ENCODE measurements around the gene OSBPL2. TPM values are rescaled to one million over a fixed set of nuclear protein-coding genes. Genes with fewer than 3 reads are reported as not detected.
A peak's percentile ranks its signal among the peaks of the same experiment; 100 is the strongest.

OSBPL2 gene
- total and polyA plus RNA-seq, 10 donors = 9.2 to 81.7 (median 48.4) TPM

DNA sequence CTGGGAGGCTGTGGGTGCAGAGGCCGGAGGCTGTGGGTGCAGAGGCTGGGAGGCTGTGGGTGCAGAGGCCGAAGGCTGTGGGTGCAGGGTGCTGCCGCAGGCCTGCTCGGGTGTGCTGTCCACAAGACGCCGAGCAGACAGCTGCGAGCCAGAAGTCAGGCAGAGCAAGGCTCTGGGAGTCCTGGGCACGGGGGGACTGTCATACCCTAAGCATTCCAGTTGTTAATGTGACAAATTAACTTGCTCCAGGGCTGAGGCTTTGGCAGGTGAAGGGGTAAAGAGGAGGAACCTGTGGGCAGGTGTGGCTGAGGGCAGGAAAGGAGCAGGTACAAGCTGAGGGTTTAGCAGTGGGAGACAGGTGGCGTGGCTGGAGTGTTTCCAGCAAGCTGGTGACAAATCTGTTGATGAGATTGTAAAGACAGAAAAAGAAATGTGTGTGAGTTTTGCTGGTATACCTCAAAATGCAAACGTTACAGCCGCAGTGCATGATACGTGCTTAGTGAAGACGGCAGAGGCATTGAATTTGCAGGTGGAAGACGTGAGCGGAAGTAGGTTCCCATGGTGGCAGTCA, 50.3 kb downstream of the OSBPL2 start:
- Histone ChIP-seq H3K27me3 (replicated peaks in 1 of 7) (no peaks in the 10 kb centered on the region), H3K4me1 (peaks cover 6 to 78% (median 49%) of the 10 kb centered on the region in 6 donors), H3K36me3 (peaks cover 0 to 100% (median 66%) of the 10 kb centered on the region in 6 donors), H3K27ac (peak overlapping the region in 5 of 8 donors; percentile 30 to 78 (median 48)), H3K9me3 (no peaks in the 10 kb centered on the region), H3K4me3 (no peak overlapping the region)
- intact Hi-C loops (cut with DNase I; ENCODE audit: low total_unique reads) = no loop called here
- no peak for DNase-seq
- no peak for TF ChIP-seq POLR2AphosphoS5 (IDR thresholded peaks at IDR 0.05)
- 84 to 93% (median 91%) methylated on average over 15 of the region's 15 CpGs for WGBS, 5 donors

DNA sequence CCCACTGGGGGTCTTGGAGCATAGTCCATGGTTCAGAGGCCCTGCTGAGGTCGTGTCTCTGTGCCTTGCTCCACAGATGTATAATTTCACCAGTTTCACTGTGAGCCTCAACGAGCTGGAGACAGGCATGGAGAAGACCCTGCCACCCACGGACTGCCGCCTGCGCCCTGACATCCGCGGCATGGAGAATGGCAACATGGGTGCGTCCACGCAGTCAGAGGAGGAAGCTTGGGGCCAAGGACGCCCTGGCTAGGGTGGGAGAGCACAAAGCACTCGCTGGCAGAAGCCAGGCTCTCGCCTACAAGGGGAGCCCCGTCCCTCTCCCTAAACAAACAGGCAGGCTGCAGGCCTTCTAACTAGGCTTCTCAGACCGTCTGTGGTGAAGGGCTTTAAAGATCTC, 50.8 kb downstream of the OSBPL2 start:
- H3K4me1 ChIP-seq = peaks cover 6 to 78% (median 50%) of the 10 kb centered on the region in 6 donors
- TF ChIP-seq POLR2AphosphoS5 (IDR thresholded peaks at IDR 0.05) = peak; percentile 88 to 89 (median 89)
- TF ChIP-seq, protein P1, sequence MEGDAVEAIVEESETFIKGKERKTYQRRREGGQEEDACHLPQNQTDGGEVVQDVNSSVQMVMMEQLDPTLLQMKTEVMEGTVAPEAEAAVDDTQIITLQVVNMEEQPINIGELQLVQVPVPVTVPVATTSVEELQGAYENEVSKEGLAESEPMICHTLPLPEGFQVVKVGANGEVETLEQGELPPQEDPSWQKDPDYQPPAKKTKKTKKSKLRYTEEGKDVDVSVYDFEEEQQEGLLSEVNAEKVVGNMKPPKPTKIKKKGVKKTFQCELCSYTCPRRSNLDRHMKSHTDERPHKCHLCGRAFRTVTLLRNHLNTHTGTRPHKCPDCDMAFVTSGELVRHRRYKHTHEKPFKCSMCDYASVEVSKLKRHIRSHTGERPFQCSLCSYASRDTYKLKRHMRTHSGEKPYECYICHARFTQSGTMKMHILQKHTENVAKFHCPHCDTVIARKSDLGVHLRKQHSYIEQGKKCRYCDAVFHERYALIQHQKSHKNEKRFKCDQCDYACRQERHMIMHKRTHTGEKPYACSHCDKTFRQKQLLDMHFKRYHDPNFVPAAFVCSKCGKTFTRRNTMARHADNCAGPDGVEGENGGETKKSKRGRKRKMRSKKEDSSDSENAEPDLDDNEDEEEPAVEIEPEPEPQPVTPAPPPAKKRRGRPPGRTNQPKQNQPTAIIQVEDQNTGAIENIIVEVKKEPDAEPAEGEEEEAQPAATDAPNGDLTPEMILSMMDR (IDR thresholded peaks at IDR 0.05 in 8 of 11, conservative IDR thresholded peaks at IDR 0.05 in 3 of 11) = no peak
- TF ChIP-seq POLR2A (IDR thresholded peaks at IDR 0.05) = no peak
- intact Hi-C loops (cut with DNase I; ENCODE audit: low total_unique reads) = no loop called here
- WGBS, 5 donors = 68 to 78% (median 75%) methylated on average over 10 to 14 of the region's 14 CpGs
- peaks cover 0 to 100% (median 66%) of the 10 kb centered on the region in 6 donors for H3K36me3 ChIP-seq
- H3K9me3 ChIP-seq = no peaks in the 10 kb centered on the region
- peak overlapping the region in 5 of 8 donors; percentile 30 to 78 (median 48) for H3K27ac ChIP-seq
- no peaks in the 10 kb centered on the region for H3K27me3 ChIP-seq (replicated peaks in 1 of 7)
- DNase-seq = peak; percentile 86
- no peak overlapping the region for H3K4me3 ChIP-seq

DNA sequence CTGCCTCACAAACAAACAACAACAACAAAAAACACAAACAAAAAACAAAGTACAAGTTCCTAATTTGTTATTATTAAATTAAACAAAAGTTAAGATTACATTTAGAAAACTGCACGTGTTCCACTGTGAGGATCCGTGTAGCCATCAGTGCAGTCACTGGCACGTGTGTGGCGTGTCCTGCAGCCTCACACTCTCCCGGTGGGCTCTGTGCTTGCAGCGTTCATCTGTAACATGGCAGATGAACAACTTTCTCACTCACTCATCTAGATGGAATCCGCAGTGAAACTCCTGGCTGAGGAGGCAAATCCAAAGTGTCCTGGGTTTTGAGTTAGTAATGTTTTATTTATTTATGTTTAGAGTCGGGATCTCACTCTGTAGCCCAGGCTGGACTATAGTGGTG, 51.6 kb downstream of the OSBPL2 start:
- peak overlapping the region in 4 of 8 donors; percentile 36 to 78 (median 50) for H3K27ac ChIP-seq
- WGBS, 5 donors = 91 to 97% (median 94%) methylated on average over 8 of the region's 8 CpGs
- H3K4me3 ChIP-seq = no peak overlapping the region
- peaks cover 6 to 78% (median 50%) of the 10 kb centered on the region in 6 donors for H3K4me1 ChIP-seq
- intact Hi-C loops (cut with DNase I; ENCODE audit: low total_unique reads) = no loop called here
- no peaks in the 10 kb centered on the region for H3K9me3 ChIP-seq
- TF ChIP-seq, protein P1 (IDR thresholded peaks at IDR 0.05 in 8 of 11, conservative IDR thresholded peaks at IDR 0.05 in 3 of 11) = no peak
- TF ChIP-seq POLR2A (IDR thresholded peaks at IDR 0.05) = no peak
- no peak for TF ChIP-seq POLR2AphosphoS5 (IDR thresholded peaks at IDR 0.05)
- H3K36me3 ChIP-seq = peaks cover 0 to 100% (median 63%) of the 10 kb centered on the region in 6 donors
- no peaks in the 10 kb centered on the region for H3K27me3 ChIP-seq (replicated peaks in 1 of 7)
- no peak for DNase-seq

DNA sequence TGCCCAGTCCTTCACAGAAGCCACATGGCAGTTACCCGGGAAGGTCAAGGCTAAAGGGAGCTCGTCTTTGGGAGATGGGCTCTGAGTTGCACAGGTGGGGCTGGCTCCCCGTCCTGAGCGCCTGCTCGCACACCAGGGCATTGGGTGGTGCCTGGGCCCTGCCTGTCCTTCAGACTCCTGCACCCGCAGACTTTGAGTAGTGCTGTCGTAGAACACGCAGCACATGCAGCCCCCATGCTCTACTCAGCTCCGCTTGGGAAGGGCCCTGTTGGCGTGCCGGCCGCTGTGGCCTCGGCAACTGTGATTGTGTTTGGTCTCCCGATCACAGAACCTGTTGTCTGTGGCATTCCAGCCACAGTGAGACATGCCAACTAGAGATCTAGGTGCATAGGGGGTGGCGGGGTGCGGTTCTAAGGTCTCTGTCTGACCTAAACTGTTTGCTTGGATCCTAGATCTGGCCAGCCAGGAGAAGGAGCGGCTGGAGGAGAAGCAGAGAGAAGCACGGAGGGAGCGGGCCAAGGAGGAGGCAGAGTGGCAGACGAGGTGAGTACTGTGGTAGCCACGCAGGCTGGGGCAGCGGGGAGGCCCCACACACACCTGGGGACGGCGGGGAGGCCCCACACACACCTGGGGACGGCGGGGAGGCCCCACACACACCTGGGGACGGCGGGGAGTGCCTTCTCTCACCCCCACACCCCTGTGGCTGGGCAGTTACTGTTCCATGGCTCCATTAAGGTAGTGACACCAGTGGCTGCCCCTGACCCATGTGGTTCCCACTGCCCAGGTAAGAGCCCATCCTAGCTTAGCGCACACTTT, 53.1 kb downstream of the OSBPL2 start:
- no peak for DNase-seq
- TF ChIP-seq, protein P1 (IDR thresholded peaks at IDR 0.05 in 8 of 11, conservative IDR thresholded peaks at IDR 0.05 in 3 of 11) = no peak
- peak in 1 of 3 donors; percentile 26 for TF ChIP-seq POLR2AphosphoS5 (IDR thresholded peaks at IDR 0.05)
- Histone ChIP-seq H3K9me3 (no peaks in the 10 kb centered on the region), H3K4me1 (peaks cover 8 to 76% (median 45%) of the 10 kb centered on the region in 6 donors), H3K27me3 (replicated peaks in 1 of 7) (no peaks in the 10 kb centered on the region), H3K27ac (peak overlapping the region in 5 of 8 donors; percentile 23 to 78 (median 39)), H3K36me3 (peaks cover 0 to 100% (median 61%) of the 10 kb centered on the region in 6 donors), H3K4me3 (no peak overlapping the region)
- 88 to 96% (median 92%) methylated on average over 20 to 29 of the region's 29 CpGs for WGBS, 5 donors
- intact Hi-C loops (cut with DNase I; ENCODE audit: low total_unique reads) = no loop called here

All from spleen (tissue), 11 donors.